Tibial artery (tissue), 4 donors: Measurements from ENCODE around the gene DUOXA2.

Experiments
- DNase-seq, 2 donors: peaks; one replicate each; pipeline ENCODE4 v3.0.0-alpha.2; 2019
- H3K27ac ChIP-seq, 2 donors: fragments of 200-600 bp; sonication (generic) in 1 of 2; 1 replicate in 1 of 2; 2 replicates in 1 of 2; pipeline ENCODE4 v1.5.1; 2018 to 2019; ENCODE audit warnings: mild to moderate bottlenecking in 1 of 2
- H3K27me3 ChIP-seq, 2 donors: fragments of 200-600 bp; sonication (generic) in 1 of 2; one replicate each; pipeline versions ENCODE4 v1.5.1 to v1.6.0; 2016 to 2019
- H3K36me3 ChIP-seq, 3 donors: fragments of 200-600 bp; sonication (generic) in 2 of 3; one replicate each; pipeline ENCODE4 v1.5.1; 2016 to 2019; ENCODE audit warnings: mild to moderate bottlenecking in 2 of 3
- H3K4me1 ChIP-seq, 4 donors: fragments of 200-600 bp; sonication (generic) in 2 of 4; 1 replicate in 3 of 4; 2 replicates in 1 of 4; pipeline ENCODE4 v1.5.1; 2016 to 2019
- H3K4me3 ChIP-seq, 2 donors: fragments of 200-600 bp; sonication (generic) in 1 of 2; 1 replicate in 1 of 2; 2 replicates in 1 of 2; pipeline ENCODE4 v1.5.1; 2018 to 2019; ENCODE audit warnings: mild to moderate bottlenecking in 2 of 2
- H3K9me3 ChIP-seq, 3 donors: fragments of 200-600 bp; sonication (generic) in 1 of 3; one replicate each; pipeline ENCODE4 v1.5.1; 2016 to 2019
- CTCF ChIP-seq, 2 experiments: fragments of 200-600 bp in 1 of 2; fragments of 450-650 bp in 1 of 2; IDR thresholded peaks; one replicate each; pipeline ENCODE4 v1.5.1; 2017 to 2019; ENCODE audit warnings: antibody characterized with exemption in 2 of 2, mild to moderate bottlenecking in 1 of 2, moderate library complexity in 1 of 2
- intact Hi-C: fragments of 100-400 bp; cut with DNase I; formaldehyde crosslinking; loops from one replicate; pipeline ENCODE4 v1.15.0; 2023; ENCODE audit warnings: low total_unique reads

DUOXA2 gene

GRCh38 chr15:45118996-45119395 lies 4.9 kb downstream of the DUOXA2 start:
- H3K27me3 ChIP-seq = peaks cover 0 to 89% of the 10 kb centered on the region in 2 donors
- no peak for DNase-seq
- H3K9me3 ChIP-seq = no peaks in the 10 kb centered on the region
- intact Hi-C loops = no loop called here
- H3K27ac ChIP-seq = no peak overlapping the region
- TF ChIP-seq CTCF (IDR thresholded peaks at IDR 0.05) = no peak
- H3K4me3 ChIP-seq = no peak overlapping the region
- peaks cover 0 to 26% (median 21%) of the 10 kb centered on the region in 4 donors for H3K4me1 ChIP-seq
- no peaks in the 10 kb centered on the region for H3K36me3 ChIP-seq

- no peak for DNase-seq
- H3K4me3 ChIP-seq = no peak overlapping the region
- H3K27ac ChIP-seq = no peak overlapping the region
- H3K27me3 ChIP-seq = peaks cover 0 to 87% of the 10 kb centered on the region in 2 donors
- no peaks in the 10 kb centered on the region for H3K9me3 ChIP-seq
- no peak for TF ChIP-seq CTCF (IDR thresholded peaks at IDR 0.05)
- intact Hi-C loops = no loop called here
- peaks cover 0 to 18% (median 15%) of the 10 kb centered on the region in 4 donors for H3K4me1 ChIP-seq
- no peaks in the 10 kb centered on the region for H3K36me3 ChIP-seq
Observed at GRCh38 chr15:45120081-45120972, 6.2 kb downstream of the DUOXA2 start.

- H3K9me3 ChIP-seq = no peaks in the 10 kb centered on the region
- H3K27me3 ChIP-seq = peaks cover 0 to 82% of the 10 kb centered on the region in 2 donors
- peaks cover 0 to 18% (median 15%) of the 10 kb centered on the region in 4 donors for H3K4me1 ChIP-seq
- no peak for DNase-seq
- no peak overlapping the region for H3K27ac ChIP-seq
- no peak for TF ChIP-seq CTCF (IDR thresholded peaks at IDR 0.05)
- no peaks in the 10 kb centered on the region for H3K36me3 ChIP-seq
- H3K4me3 ChIP-seq = no peak overlapping the region
- intact Hi-C loops = no loop called here
Observed at GRCh38 chr15:45121020-45121419, 6.9 kb downstream of the DUOXA2 start.

- Histone ChIP-seq H3K4me1 (peaks cover 0 to 12% (median 10%) of the 10 kb centered on the region in 4 donors), H3K4me3 (no peak overlapping the region), H3K9me3 (no peaks in the 10 kb centered on the region), H3K27ac (no peak overlapping the region), H3K36me3 (no peaks in the 10 kb centered on the region), H3K27me3 (peaks cover 0 to 74% of the 10 kb centered on the region in 2 donors)
- TF ChIP-seq CTCF (IDR thresholded peaks at IDR 0.05) = no peak
- DNase-seq = no peak
- intact Hi-C loops = no loop called here
Observed at GRCh38 chr15:45121706-45122417, 7.7 kb downstream of the DUOXA2 start.

- Histone ChIP-seq H3K9me3 (no peaks in the 10 kb centered on the region), H3K36me3 (no peaks in the 10 kb centered on the region), H3K4me1 (peaks cover 0 to 3% (median 2%) of the 10 kb centered on the region in 4 donors), H3K4me3 (no peak overlapping the region), H3K27me3 (peaks cover 0 to 69% of the 10 kb centered on the region in 2 donors), H3K27ac (no peak overlapping the region)
- intact Hi-C loops = no loop called here
- no peak for DNase-seq
- TF ChIP-seq CTCF (IDR thresholded peaks at IDR 0.05) = no peak
Observed at GRCh38 chr15:45122719-45123118, 8.6 kb downstream of the DUOXA2 start.
